Measurements from ENCODE around the gene PIK3C3. TPM values are rescaled to one million over a fixed set of nuclear protein-coding genes. Genes with fewer than 3 reads are reported as not detected.
"Not testable (repeated sequence)": the region's sequence is repeated elsewhere in the genome, so short reads cannot be mapped to it uniquely, and the experiment has no call there.

PIK3C3 gene
- total RNA-seq, 2 donors from 2014 or later, result 56.3 to 74.4 TPM

GRCh38 chr18:42009457-42009856 is 54.4 kb downstream of the PIK3C3 start:
- not testable (repeated sequence) for H3K9me3 Mint-ChIP-seq; H3K4me3 Mint-ChIP-seq; ATAC-seq; DNase-seq (ENCODE audit: low spot score); H3K27me3 Mint-ChIP-seq; H3K27ac Mint-ChIP-seq
- peaks cover 21% of the 10 kb centered on the region for H3K36me3 Mint-ChIP-seq
- peaks cover 0 to 10% of the 10 kb centered on the region in 2 donors for H3K4me1 Mint-ChIP-seq (ENCODE audit: low read depth in 2 of 2)

- H3K4me3 Mint-ChIP-seq, result no peak overlapping the region
- H3K9me3 Mint-ChIP-seq, result no peaks in the 10 kb centered on the region
- H3K4me1 Mint-ChIP-seq (ENCODE audit: low read depth in 2 of 2), result peaks cover 0 to 7% of the 10 kb centered on the region in 2 donors
- H3K27ac Mint-ChIP-seq, result no peak overlapping the region
- ATAC-seq, result no peak
- H3K36me3 Mint-ChIP-seq, result peaks cover 25% of the 10 kb centered on the region
- no peak for DNase-seq (ENCODE audit: low spot score)
- H3K27me3 Mint-ChIP-seq, result no peaks in the 10 kb centered on the region
Observed at GRCh38 chr18:42011053-42011452, 56.0 kb downstream of the PIK3C3 start.

GRCh38 chr18:42018831-42019230 is 63.8 kb downstream of the PIK3C3 start:
- H3K4me1 Mint-ChIP-seq (ENCODE audit: low read depth in 2 of 2), result no peaks in the 10 kb centered on the region
- DNase-seq (ENCODE audit: low spot score), result no peak
- ATAC-seq, result no peak
- H3K9me3 Mint-ChIP-seq, result no peaks in the 10 kb centered on the region
- H3K27me3 Mint-ChIP-seq, result no peaks in the 10 kb centered on the region
- no peak overlapping the region for H3K27ac Mint-ChIP-seq
- no peak overlapping the region for H3K4me3 Mint-ChIP-seq
- peaks cover 14% of the 10 kb centered on the region for H3K36me3 Mint-ChIP-seq

GRCh38 chr18:42024131-42024530 is 69.1 kb downstream of the PIK3C3 start:
- Mint-ChIP-seq H3K27ac (no peak overlapping the region), H3K9me3 (no peaks in the 10 kb centered on the region), H3K36me3 (no peaks in the 10 kb centered on the region), H3K4me3 (no peak overlapping the region), H3K4me1 (ENCODE audit: low read depth in 2 of 2) (peaks cover 7 to 13% of the 10 kb centered on the region in 2 donors), H3K27me3 (no peaks in the 10 kb centered on the region)
- DNase-seq (ENCODE audit: low spot score) (no peak), ATAC-seq (peak in 1 of 2 donors; percentile 60)

GRCh38 chr18:42025491-42025890 is 70.5 kb downstream of the PIK3C3 start:
- Mint-ChIP-seq H3K27ac (peak overlapping the region; percentile 45 to 50), H3K9me3 (no peaks in the 10 kb centered on the region), H3K4me3 (peak overlapping the region; percentile 56), H3K4me1 (ENCODE audit: low read depth in 2 of 2) (peaks cover 11 to 13% of the 10 kb centered on the region in 2 donors), H3K27me3 (no peaks in the 10 kb centered on the region), H3K36me3 (peaks cover 5% of the 10 kb centered on the region)
- DNase-seq (ENCODE audit: low spot score), result no peak
- ATAC-seq, result no peak

GRCh38 chr18:42025974-42026625 is 71.1 kb downstream of the PIK3C3 start:
- ATAC-seq, result peak; percentile 79 to 82
- Mint-ChIP-seq H3K9me3 (no peaks in the 10 kb centered on the region), H3K4me3 (no peak overlapping the region), H3K27me3 (no peaks in the 10 kb centered on the region), H3K36me3 (peaks cover 5% of the 10 kb centered on the region), H3K27ac (peak overlapping the region in 1 of 2 donors; percentile 50), H3K4me1 (ENCODE audit: low read depth in 2 of 2) (peaks cover 11 to 13% of the 10 kb centered on the region in 2 donors)
- no peak for DNase-seq (ENCODE audit: low spot score)

- peaks cover 11 to 13% of the 10 kb centered on the region in 2 donors for H3K4me1 Mint-ChIP-seq (ENCODE audit: low read depth in 2 of 2)
- no peak overlapping the region for H3K27ac Mint-ChIP-seq
- DNase-seq (ENCODE audit: low spot score) (no peak), ATAC-seq (no peak)
- H3K27me3 Mint-ChIP-seq, result no peaks in the 10 kb centered on the region
- no peaks in the 10 kb centered on the region for H3K9me3 Mint-ChIP-seq
- H3K4me3 Mint-ChIP-seq, result no peak overlapping the region
- H3K36me3 Mint-ChIP-seq, result peaks cover 5% of the 10 kb centered on the region
Observed at GRCh38 chr18:42028247-42028832, 73.3 kb downstream of the PIK3C3 start.

- Mint-ChIP-seq H3K4me1 (ENCODE audit: low read depth in 2 of 2) (peaks cover 11 to 13% of the 10 kb centered on the region in 2 donors), H3K36me3 (peaks cover 5% of the 10 kb centered on the region), H3K27ac (no peak overlapping the region), H3K9me3 (no peaks in the 10 kb centered on the region), H3K27me3 (no peaks in the 10 kb centered on the region), H3K4me3 (no peak overlapping the region)
- no peak for ATAC-seq
- DNase-seq (ENCODE audit: low spot score), result no peak
Observed at GRCh38 chr18:42029092-42029491, 74.1 kb downstream of the PIK3C3 start.

GRCh38 chr18:42030586-42031182 is 75.7 kb downstream of the PIK3C3 start:
- no peaks in the 10 kb centered on the region for H3K9me3 Mint-ChIP-seq
- peaks cover 5% of the 10 kb centered on the region for H3K36me3 Mint-ChIP-seq
- no peak for DNase-seq (ENCODE audit: low spot score)
- peaks cover 3% of the 10 kb centered on the region in 2 donors for H3K4me1 Mint-ChIP-seq (ENCODE audit: low read depth in 2 of 2)
- ATAC-seq, result no peak
- no peaks in the 10 kb centered on the region for H3K27me3 Mint-ChIP-seq
- H3K27ac Mint-ChIP-seq, result no peak overlapping the region
- no peak overlapping the region for H3K4me3 Mint-ChIP-seq

GRCh38 chr18:42032447-42032846 is 77.4 kb downstream of the PIK3C3 start:
- peaks cover 0 to 3% of the 10 kb centered on the region in 2 donors for H3K4me1 Mint-ChIP-seq (ENCODE audit: low read depth in 2 of 2)

GRCh38 chr18:42033137-42033810 is 78.2 kb downstream of the PIK3C3 start:
- DNase-seq (ENCODE audit: low spot score) (no peak), ATAC-seq (no peak)
- Mint-ChIP-seq H3K4me1 (ENCODE audit: low read depth in 2 of 2) (peaks cover 0 to 3% of the 10 kb centered on the region in 2 donors), H3K4me3 (no peak overlapping the region), H3K27me3 (no peaks in the 10 kb centered on the region), H3K27ac (no peak overlapping the region), H3K36me3 (peaks cover 5% of the 10 kb centered on the region), H3K9me3 (no peaks in the 10 kb centered on the region)

More at GRCh38 chr18:42032447-42032846, 77.4 kb downstream of the PIK3C3 start:
- ATAC-seq, result no peak
- Mint-ChIP-seq H3K27me3 (no peaks in the 10 kb centered on the region), H3K4me3 (no peak overlapping the region), H3K36me3 (peaks cover 5% of the 10 kb centered on the region), H3K9me3 (no peaks in the 10 kb centered on the region), H3K27ac (no peak overlapping the region)
- no peak for DNase-seq (ENCODE audit: low spot score)

GRCh38 chr18:42038936-42039335 is 83.9 kb downstream of the PIK3C3 start:
- Mint-ChIP-seq H3K9me3 (no peaks in the 10 kb centered on the region), H3K27me3 (no peaks in the 10 kb centered on the region), H3K4me1 (ENCODE audit: low read depth in 2 of 2) (peaks cover 9% of the 10 kb centered on the region in 2 donors), H3K36me3 (peaks cover 10% of the 10 kb centered on the region), H3K27ac (peak overlapping the region in 1 of 2 donors; percentile 1), H3K4me3 (no peak overlapping the region)
- DNase-seq (ENCODE audit: low spot score) (no peak), ATAC-seq (no peak)

- H3K27me3 Mint-ChIP-seq, result no peaks in the 10 kb centered on the region
- no peak overlapping the region for H3K4me3 Mint-ChIP-seq
- DNase-seq (ENCODE audit: low spot score), result no peak
- H3K4me1 Mint-ChIP-seq (ENCODE audit: low read depth in 2 of 2), result peaks cover 9% of the 10 kb centered on the region in 2 donors
- H3K27ac Mint-ChIP-seq, result peak overlapping the region; percentile 1 to 6
- H3K36me3 Mint-ChIP-seq, result peaks cover 10% of the 10 kb centered on the region
- no peaks in the 10 kb centered on the region for H3K9me3 Mint-ChIP-seq
- no peak for ATAC-seq
Observed at GRCh38 chr18:42039396-42039795, 84.4 kb downstream of the PIK3C3 start.

- no peak for DNase-seq (ENCODE audit: low spot score)
- peaks cover 15% of the 10 kb centered on the region for H3K36me3 Mint-ChIP-seq
- no peak overlapping the region for H3K4me3 Mint-ChIP-seq
- no peak for ATAC-seq
- no peak overlapping the region for H3K27ac Mint-ChIP-seq
- H3K9me3 Mint-ChIP-seq, result no peaks in the 10 kb centered on the region
- no peaks in the 10 kb centered on the region for H3K27me3 Mint-ChIP-seq
- H3K4me1 Mint-ChIP-seq (ENCODE audit: low read depth in 2 of 2), result peaks cover 9% of the 10 kb centered on the region in 2 donors
Observed at GRCh38 chr18:42041793-42042192, 86.8 kb downstream of the PIK3C3 start.
